GF-D8 (cell line): ENCODE results near the gene PSMA6.
"Not testable (repeated sequence)": the region's sequence is repeated elsewhere in the genome, so short reads cannot be mapped to it uniquely, and the experiment has no call there.

Experiments used
- DNase-seq: peaks from one replicate; lab custom pipeline; 2025; lab: John Stamatoyannopoulos, UW

The PSMA6 gene

DNA sequence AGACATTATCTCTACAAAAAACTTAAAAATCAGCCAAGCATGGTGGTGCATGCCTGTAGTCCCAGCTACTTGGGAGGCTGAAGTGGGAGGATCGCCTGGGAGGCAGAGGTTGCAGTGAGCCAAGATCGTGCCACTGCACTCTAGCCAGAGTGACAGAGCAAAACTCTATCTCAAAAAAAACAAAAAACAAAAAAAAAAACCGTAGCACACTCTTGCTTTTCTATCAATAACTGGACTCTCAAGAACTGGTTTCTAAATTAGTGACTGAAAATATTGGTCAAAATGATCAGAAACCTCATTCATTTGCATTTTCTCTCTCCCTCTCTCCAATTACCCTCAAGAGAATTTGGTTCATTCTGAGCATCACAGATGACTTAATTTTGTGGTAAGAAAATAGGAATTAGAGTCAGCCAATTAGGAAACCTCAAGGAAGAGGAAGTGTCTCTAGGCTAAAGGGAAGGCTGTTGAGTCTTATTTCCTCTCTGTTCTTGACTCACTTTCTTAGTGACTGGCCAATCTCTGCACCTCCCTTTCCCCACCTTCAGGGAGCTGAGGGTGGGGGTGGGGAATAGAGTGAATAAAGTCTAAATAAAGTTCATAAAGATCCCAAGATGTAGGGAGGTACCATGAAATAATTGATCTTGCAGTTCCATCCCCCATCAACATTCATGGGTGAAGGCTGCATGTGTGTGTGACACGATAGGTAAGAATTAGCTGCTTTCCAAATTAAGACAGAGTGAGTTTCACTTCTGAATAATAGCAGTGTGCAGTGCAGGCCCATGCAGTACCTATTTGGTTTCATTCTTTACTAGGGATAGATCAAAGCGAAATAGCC lies 6.8 kb upstream of the PSMA6 start:
- peak; percentile 96 for DNase-seq

- peak; percentile 81 for DNase-seq
Observed at GRCh38 chr14:35286003-35286600, 6.1 kb upstream of the PSMA6 start.

DNA sequence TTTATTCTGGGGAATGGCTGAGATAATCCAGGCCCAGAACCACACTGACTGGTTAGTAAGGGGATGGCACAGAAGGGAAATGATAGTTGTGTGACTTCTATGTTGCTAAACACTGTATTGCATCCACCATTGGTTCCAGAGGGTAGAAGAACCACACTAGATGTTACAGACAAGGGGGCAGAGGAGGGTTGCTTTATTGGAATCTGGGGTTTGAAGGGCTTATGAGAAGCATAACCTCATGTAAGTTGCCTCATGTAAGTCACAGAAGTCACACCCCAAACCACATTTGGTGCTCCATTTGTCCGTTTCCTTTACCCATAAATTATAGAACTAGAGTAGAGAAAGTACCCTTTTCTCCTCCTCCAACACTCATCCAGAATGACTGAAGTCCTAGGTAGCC lies 5.5 kb upstream of the PSMA6 start:
- DNase-seq, result peak; percentile 90

- no peak for DNase-seq
Observed at GRCh38 chr14:35287431-35288013, 4.7 kb upstream of the PSMA6 start.

GRCh38 chr14:35289623-35290022 lies 2.6 kb upstream of the PSMA6 start:
- no peak for DNase-seq

DNA sequence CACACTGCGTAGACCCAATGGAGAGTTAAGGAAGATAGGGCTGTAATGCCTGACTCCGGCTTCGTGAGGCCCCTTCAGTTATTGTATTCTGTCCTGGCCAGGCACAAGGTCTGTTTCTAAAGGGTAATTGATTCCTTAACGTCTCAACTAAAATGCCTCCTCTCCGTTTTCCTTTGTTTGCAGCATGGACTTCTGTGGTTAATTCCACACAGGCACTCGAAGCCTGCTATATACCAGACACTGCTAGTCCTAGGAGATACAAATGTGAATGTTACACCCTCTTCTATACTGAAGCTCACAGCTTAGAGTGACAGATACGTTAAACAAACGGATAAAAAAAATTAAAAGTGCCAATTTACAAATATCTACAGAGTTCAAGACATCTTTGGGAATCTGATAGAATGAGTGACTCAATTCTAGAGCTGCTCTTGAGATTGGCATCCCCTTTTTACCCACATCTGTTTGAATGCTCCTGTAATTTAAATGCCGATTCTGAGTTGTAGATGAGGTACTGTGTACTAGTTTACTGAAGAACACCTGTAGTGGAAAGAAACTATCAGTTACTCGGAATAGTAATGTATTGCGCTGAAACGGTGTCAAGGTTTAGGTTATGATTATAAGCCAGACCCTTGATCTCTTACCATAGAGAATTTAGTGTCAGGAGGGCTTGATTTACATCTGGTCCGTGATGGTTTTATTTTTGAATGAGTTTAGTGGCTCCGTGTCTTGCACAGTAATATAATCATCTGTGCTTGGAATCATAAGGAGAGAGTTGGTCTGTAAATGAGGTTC lies 784 bp downstream of the PSMA6 start:
- no peak for DNase-seq

- no peak for DNase-seq
Observed at GRCh38 chr14:35295845-35296161, 3.6 kb downstream of the PSMA6 start.

DNA sequence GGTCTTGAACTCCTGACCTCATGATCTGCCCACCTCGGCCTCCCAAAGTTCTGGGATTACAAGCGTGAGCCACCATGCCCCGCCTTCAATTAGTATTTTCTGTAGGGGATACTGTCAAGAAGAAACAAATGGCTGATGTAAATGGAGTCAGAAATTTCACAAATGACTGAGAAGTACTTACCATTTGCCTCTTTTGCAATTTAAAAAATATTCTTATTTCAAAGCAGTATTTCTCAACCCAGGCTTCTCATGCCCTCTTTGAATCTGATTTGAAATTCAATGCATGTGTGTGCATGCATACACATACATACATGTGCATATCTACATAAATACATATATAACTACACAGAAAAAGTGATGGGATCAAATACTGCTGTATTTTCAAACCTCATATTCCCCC lies 4.4 kb downstream of the PSMA6 start:
- DNase-seq, result no peak

- DNase-seq, result no peak
Observed at GRCh38 chr14:35297706-35298105, 5.5 kb downstream of the PSMA6 start.

- DNase-seq, result no peak
Observed at GRCh38 chr14:35298351-35298750, 6.2 kb downstream of the PSMA6 start.

DNA sequence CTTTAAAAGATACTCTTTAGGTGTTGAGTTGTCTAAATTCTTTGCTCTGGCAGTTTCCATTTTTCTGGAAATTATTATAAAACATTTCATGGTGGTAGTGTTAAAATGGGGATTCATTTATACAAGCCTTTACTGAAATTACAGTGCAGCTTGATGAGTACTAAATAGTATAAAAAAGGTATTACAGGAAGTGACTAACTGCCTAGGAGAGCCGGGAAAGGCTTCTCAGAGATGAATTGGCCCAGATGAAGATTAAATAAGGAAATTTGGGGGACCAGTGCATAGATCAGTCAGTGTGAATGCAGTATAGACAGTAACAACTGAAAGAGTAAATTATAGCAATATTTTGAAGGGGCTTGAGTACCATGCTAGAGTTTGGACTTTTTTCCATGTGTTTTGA lies 7.5 kb downstream of the PSMA6 start:
- DNase-seq, result no peak

- no peak for DNase-seq
Observed at GRCh38 chr14:35300228-35300627, 8.0 kb downstream of the PSMA6 start.

GRCh38 chr14:35301334-35301733 lies 9.2 kb downstream of the PSMA6 start:
- not testable (repeated sequence) for DNase-seq

DNA sequence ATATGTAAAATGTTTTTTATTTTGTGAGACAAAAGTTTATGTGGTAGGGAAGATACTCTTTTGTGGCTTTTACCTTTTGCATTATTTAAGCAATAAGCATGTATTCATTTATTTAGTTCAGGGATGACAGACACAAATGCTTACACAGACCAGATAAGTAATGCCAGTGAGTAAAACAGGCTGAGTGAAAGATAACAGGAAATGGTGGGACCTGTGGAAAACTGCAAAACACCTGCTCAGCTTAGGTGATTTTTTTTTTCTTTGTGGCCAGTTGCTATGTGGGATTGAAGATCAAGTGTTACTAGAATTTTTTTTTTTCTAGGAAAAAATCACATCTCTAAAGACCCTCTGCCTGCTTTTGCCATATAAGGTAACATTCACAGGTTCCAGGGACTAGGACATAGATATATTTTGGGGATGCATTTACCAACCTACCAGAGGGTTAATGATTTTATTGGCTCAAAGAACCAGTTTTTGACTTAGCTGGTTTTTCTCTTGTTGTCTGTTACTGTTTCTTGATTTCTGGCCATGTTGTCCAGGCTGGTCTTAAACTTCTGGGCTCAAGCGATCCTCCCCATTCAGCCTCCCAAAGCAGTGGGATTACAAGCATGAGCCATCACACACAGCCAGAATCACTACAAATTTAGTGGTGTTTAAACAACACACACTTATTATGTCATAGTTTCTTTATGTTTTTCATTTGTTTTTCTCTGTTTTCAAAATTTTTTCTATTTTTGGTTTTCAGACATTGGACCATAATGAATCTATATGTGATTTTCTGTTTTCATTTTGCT lies 9.8 kb downstream of the PSMA6 start:
- no peak for DNase-seq

DNA sequence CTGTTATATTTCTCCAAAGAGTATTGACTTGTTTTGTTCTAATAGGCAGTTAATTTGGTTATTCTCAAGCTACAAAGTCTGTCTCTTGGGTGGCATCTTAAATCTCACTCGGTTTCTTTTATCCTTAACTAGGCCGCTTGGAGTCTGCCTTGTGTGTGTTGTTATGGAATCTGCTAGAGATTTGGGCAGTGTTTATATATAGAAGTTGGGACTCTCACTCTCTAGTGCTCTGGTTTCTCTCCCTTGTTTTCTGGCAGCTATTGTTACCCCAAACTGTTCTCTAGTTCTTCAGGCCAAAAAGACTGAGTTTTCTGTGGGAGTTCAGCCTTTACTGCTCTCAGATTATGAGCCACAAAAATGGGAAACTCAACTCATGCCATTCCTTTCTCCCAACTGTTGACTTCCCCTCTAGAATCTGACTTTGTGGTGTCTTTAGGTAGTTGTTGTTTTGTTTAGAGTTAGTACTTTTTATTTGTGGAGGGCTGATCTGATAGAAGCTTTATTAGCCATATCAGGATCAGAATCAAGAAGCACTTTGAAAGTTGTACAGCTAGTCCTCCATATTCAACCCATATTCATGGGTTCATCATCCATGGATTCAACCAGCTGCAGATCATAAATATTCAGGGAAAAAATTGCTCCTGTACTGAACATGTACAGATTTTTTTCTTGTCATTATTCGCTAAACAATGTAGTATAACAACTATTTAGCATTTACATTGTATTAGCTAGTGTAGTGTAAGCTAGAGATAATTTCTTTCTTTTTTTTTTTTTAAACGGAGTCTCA lies 11.2 kb downstream of the PSMA6 start:
- no peak for DNase-seq

DNA sequence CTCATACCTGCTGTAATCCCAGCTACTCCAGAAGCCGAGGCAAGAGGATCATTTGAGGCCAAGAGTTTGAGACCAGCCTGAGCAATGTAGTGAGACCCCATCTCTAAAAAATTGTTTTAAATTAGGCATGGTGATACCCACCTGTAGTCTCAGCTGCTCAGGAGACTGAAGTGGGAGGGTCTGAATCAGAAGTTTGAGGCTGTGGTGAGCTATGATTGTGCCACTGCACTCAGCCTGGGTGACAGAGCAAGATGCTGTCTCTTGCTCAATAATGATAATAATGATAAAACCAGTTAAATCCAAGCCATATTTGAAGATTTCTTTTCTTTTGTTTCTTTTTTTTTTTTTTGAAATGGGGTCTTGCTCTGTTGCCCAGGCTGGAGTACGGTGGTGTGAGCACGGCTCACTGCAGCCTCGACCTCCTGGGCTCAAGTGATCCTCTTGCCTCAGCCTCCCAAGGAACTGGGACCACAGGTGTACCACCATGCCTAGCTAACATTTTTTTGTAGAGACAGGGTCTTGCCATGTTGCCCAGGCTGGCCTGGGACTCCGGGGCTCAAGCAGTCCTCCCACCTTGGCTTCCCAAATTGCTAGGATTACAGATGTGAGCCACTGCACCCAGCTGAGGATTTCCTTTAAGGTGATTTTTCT lies 12.8 kb downstream of the PSMA6 start:
- DNase-seq, result no peak

DNA sequence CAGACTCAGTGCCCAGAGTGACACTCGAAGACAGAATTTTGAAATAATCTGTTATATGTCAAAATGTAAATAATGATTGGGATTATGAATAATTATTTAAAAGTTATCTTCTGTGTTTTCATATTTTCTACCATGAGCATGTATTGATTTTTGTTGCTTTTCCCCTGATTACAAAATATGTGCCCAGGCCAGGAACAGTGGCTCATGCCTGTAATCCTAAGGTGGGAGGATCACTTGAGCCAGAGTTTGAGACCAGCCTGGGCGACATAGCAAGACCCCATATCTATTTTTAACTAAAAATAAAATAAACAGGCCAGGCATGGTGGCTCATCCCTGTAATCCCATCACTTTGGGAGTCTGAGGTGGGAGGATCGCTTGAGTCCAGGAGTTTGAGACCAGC lies 13.5 kb downstream of the PSMA6 start:
- no peak for DNase-seq

GRCh38 chr14:35306114-35306513 lies 13.9 kb downstream of the PSMA6 start:
- no peak for DNase-seq

DNA sequence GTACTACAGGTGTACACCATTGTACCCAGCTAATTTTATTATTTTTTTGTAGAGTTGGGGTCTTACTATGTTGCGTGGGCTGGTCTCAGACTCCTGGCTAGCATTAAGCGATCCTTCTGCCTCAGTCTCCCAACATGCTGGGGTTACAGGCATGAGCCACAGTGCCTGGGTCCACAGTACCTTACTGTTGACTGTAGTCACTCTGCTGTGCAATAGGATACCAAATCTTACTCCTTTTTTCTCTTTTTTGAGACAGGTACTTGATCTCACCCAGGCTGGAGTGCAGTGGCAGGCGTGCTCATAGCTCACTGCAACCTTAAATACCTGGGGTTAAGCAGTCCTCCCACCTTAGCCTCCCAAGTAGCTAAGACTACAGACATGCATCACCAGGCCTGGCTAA lies 25.6 kb downstream of the PSMA6 start:
- no peak for DNase-seq

- no peak for DNase-seq
Observed at GRCh38 chr14:35319509-35319908, 27.3 kb downstream of the PSMA6 start.

DNA sequence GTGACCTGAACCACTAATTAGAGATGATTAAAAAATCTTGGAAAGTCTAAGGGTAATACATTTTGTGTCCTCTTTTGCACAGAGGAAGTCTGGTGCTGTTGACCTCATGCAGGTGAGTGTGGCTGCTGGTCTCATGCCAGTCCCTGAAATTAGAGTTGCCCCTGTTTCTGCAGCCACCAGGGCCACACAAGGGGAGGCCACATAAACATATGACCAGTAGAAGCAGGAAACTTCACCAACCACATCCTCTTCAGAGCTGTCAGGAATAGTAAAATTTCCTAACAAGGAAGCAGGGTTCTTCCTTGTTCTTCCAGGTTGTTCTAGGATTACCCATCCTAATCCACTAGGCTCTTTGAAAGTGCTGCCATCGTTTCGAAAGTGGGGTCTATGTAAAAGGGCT lies 28.3 kb downstream of the PSMA6 start:
- peak; percentile 38 for DNase-seq
